Measurements from ENCODE around the gene SLC35F3. TPM values are rescaled to one million over a fixed set of nuclear protein-coding genes. Genes with fewer than 3 reads are reported as not detected.
"Not testable (repeated sequence)": the region's sequence is repeated elsewhere in the genome, so short reads cannot be mapped to it uniquely, and the experiment has no call there.

The SLC35F3 gene
- total RNA-seq, 1 donor from 2014 or later, result 0.49 TPM

GRCh38 chr1:234144901-234145300 is 240.4 kb downstream of the SLC35F3 start:
- Histone ChIP-seq H3K27me3 (no peaks in the 10 kb centered on the region), H3K4me1 (no peaks in the 10 kb centered on the region), H3K9me3 (no peaks in the 10 kb centered on the region), H3K4me3 (no peak overlapping the region), H3K27ac (no peak overlapping the region), H3K36me3 (no peaks in the 10 kb centered on the region)
- TF ChIP-seq POLR2A (IDR thresholded peaks at IDR 0.05) (no peak), POLR2AphosphoS5 (IDR thresholded peaks at IDR 0.05; ENCODE audit: insufficient read depth in 1 of 2, low read depth in 1 of 2) (no peak), CTCF (IDR thresholded peaks at IDR 0.05) (no peak)
- no peak for DNase-seq (ENCODE audit: extremely low spot score in 2 of 2)
- intact Hi-C loops (cut with DNase I), result no loop called here

- intact Hi-C loops (cut with DNase I), result no loop called here
- Histone ChIP-seq H3K9me3 (no peaks in the 10 kb centered on the region), H3K27ac (no peak overlapping the region)
Observed at GRCh38 chr1:234148350-234148749, 243.9 kb downstream of the SLC35F3 start.

GRCh38 chr1:234148816-234149215 is 244.3 kb downstream of the SLC35F3 start:
- TF ChIP-seq CTCF (IDR thresholded peaks at IDR 0.05) (no peak), POLR2AphosphoS5 (IDR thresholded peaks at IDR 0.05; ENCODE audit: insufficient read depth in 1 of 2, low read depth in 1 of 2) (no peak), POLR2A (IDR thresholded peaks at IDR 0.05) (no peak)
- intact Hi-C loops (cut with DNase I), result no loop called here
- Histone ChIP-seq H3K4me3 (no peak overlapping the region), H3K27me3 (no peaks in the 10 kb centered on the region), H3K4me1 (no peaks in the 10 kb centered on the region), H3K36me3 (no peaks in the 10 kb centered on the region), H3K9me3 (no peaks in the 10 kb centered on the region), H3K27ac (no peak overlapping the region)
- no peak for DNase-seq (ENCODE audit: extremely low spot score in 2 of 2)

More at GRCh38 chr1:234148350-234148749, 243.9 kb downstream of the SLC35F3 start:
- Histone ChIP-seq H3K27me3 (no peaks in the 10 kb centered on the region), H3K4me1 (no peaks in the 10 kb centered on the region), H3K36me3 (no peaks in the 10 kb centered on the region), H3K4me3 (no peak overlapping the region)
- no peak for TF ChIP-seq POLR2A (IDR thresholded peaks at IDR 0.05)
- no peak for TF ChIP-seq CTCF (IDR thresholded peaks at IDR 0.05)
- TF ChIP-seq POLR2AphosphoS5 (IDR thresholded peaks at IDR 0.05; ENCODE audit: insufficient read depth in 1 of 2, low read depth in 1 of 2), result no peak
- no peak for DNase-seq (ENCODE audit: extremely low spot score in 2 of 2)

DNA sequence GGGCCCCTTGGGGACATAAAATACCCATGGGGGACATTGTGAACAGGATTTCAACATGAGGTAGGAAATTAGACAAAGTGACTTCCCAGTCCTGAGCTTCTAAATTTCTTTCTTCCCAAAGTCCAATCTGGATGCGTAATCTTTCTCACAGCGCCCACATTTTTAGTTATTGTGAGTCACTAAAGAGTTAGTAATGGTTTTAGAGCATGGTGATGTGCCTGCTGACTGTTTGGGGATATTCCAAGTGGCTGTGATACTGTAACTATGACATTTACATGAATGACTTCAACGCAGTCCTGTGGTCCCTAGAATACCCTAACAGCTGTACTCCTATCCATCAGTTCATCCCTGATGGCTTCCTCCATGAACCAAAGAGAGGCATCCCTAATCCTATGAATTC is 244.7 kb downstream of the SLC35F3 start:
- H3K36me3 ChIP-seq, result no peaks in the 10 kb centered on the region
- no peak overlapping the region for H3K27ac ChIP-seq
- no peaks in the 10 kb centered on the region for H3K4me1 ChIP-seq
- TF ChIP-seq POLR2A (IDR thresholded peaks at IDR 0.05) (no peak), CTCF (IDR thresholded peaks at IDR 0.05) (no peak), POLR2AphosphoS5 (IDR thresholded peaks at IDR 0.05; ENCODE audit: insufficient read depth in 1 of 2, low read depth in 1 of 2) (no peak)
- no peak for DNase-seq (ENCODE audit: extremely low spot score in 2 of 2)
- intact Hi-C loops (cut with DNase I), result no loop called here
- H3K9me3 ChIP-seq, result no peaks in the 10 kb centered on the region
- H3K4me3 ChIP-seq, result no peak overlapping the region
- H3K27me3 ChIP-seq, result no peaks in the 10 kb centered on the region

- intact Hi-C loops (cut with DNase I), result no loop called here
- TF ChIP-seq POLR2AphosphoS5 (IDR thresholded peaks at IDR 0.05; ENCODE audit: insufficient read depth in 1 of 2, low read depth in 1 of 2) (no peak), CTCF (IDR thresholded peaks at IDR 0.05) (no peak), POLR2A (IDR thresholded peaks at IDR 0.05) (no peak)
Observed at GRCh38 chr1:234150892-234151291, 246.4 kb downstream of the SLC35F3 start.

GRCh38 chr1:234152344-234152743 is 247.9 kb downstream of the SLC35F3 start:
- H3K4me3 ChIP-seq; H3K4me1 ChIP-seq; H3K9me3 ChIP-seq; H3K27ac ChIP-seq; DNase-seq (ENCODE audit: extremely low spot score in 2 of 2); intact Hi-C loops (cut with DNase I); H3K27me3 ChIP-seq; H3K36me3 ChIP-seq: not testable (repeated sequence)

More at GRCh38 chr1:234150892-234151291, 246.4 kb downstream of the SLC35F3 start:
- H3K4me1 ChIP-seq, result no peaks in the 10 kb centered on the region
- no peak for DNase-seq (ENCODE audit: extremely low spot score in 2 of 2)
- H3K36me3 ChIP-seq, result no peaks in the 10 kb centered on the region
- no peaks in the 10 kb centered on the region for H3K27me3 ChIP-seq
- no peak overlapping the region for H3K4me3 ChIP-seq
- no peaks in the 10 kb centered on the region for H3K9me3 ChIP-seq
- no peak overlapping the region for H3K27ac ChIP-seq
